Prostate gland (tissue), 2 donors: ENCODE results near the gene PINLYP. TPM values are rescaled to one million over a fixed set of nuclear protein-coding genes. Genes with fewer than 3 reads are reported as not detected.

Experiments used
- DNase-seq: peaks from one replicate; pipeline ENCODE4 v3.0.0-alpha.2; 2019; ENCODE audit warnings: low spot score
- H3K27ac ChIP-seq, 2 donors: fragments of 200-600 bp; sonication (generic); 2 replicates each; pipeline ENCODE4 v1.5.1; 2017 to 2019
- H3K27me3 ChIP-seq: fragments of 200-600 bp; sonication (generic); replicated peaks from 2 replicates; pipeline ENCODE4 v1.5.1; 2019; ENCODE audit not compliant: insufficient read depth
- H3K36me3 ChIP-seq, 2 donors: fragments of 200-600 bp; sonication (generic); 1 replicate in 1 of 2; 2 replicates in 1 of 2; pipeline versions ENCODE4 v1.5.1 to v1.8.1; 2017 to 2019
- H3K4me1 ChIP-seq: fragments of 200-600 bp; sonication (generic); replicated peaks from 2 replicates; pipeline ENCODE4 v1.5.1; 2019
- H3K4me3 ChIP-seq, 2 donors: fragments of 200-600 bp; sonication (generic); 2 replicates each; pipeline ENCODE4 v1.5.1; 2017 to 2019
- H3K9me3 ChIP-seq: fragments of 200-600 bp; sonication (generic); 2 replicates; pipeline ENCODE4 v1.5.1; 2017
- CTCF ChIP-seq, 4 experiments: fragments of 200-600 bp in 2 of 4; fragments of 450-650 bp in 2 of 4; sonication (generic) in 2 of 4; IDR thresholded peaks; 1 replicate in 3 of 4; 2 replicates in 1 of 4; pipeline ENCODE4 v1.5.1; 2016 to 2019; ENCODE audit warnings: antibody characterized with exemption in 4 of 4, mild to moderate bottlenecking in 2 of 4, moderate library complexity in 2 of 4
- POLR2A ChIP-seq: fragments of 450-650 bp; IDR thresholded peaks from one replicate; pipeline ENCODE4 v1.6.1; 2016; ENCODE audit warnings: antibody characterized with exemption, mild to moderate bottlenecking
- POLR2AphosphoS5 ChIP-seq: sonication (generic); formaldehyde crosslinking; IDR thresholded peaks from one replicate; pipeline ENCODE4 v1.6.1; 2017; ENCODE audit warnings: antibody characterized with exemption
- WGBS: methylation state at CpG from one replicate; pipeline ENCODE4 v1.1.5; 2018; 5-methylcytosine and 5-hydroxymethylcytosine counted together
- intact Hi-C: fragments of 100-400 bp; cut with DNase I; formaldehyde crosslinking; loops from one replicate; pipeline ENCODE4 v1.14.2; 2022
- total RNA-seq, 2 donors: library from RNA; depleted of rRNA; stranded (reverse); fragments of >200 nt; gene quantifications; one replicate each; pipeline ENCODE4 v1.1.0, GENCODE V29; 2016

Gene PINLYP
- total RNA-seq, 2 donors from 2014 or later: 4.8 to 7.8 TPM

GRCh38 chr19:43623889-43624670 is 48.5 kb downstream of the PINLYP start:
- no peak overlapping the region for H3K4me3 ChIP-seq
- TF ChIP-seq CTCF (IDR thresholded peaks at IDR 0.05): no peak
- no peak for TF ChIP-seq POLR2A
- no peaks in the 10 kb centered on the region for H3K27me3 ChIP-seq
- H3K4me1 ChIP-seq: no peaks in the 10 kb centered on the region
- no peak for DNase-seq
- no peaks in the 10 kb centered on the region for H3K9me3 ChIP-seq
- 90% methylated on average over 35 of the region's 35 CpGs for WGBS
- no peak overlapping the region for H3K27ac ChIP-seq
- intact Hi-C loops: no loop called here
- H3K36me3 ChIP-seq: no peaks in the 10 kb centered on the region

- no peaks in the 10 kb centered on the region for H3K27me3 ChIP-seq
- intact Hi-C loops: no loop called here
- no peaks in the 10 kb centered on the region for H3K9me3 ChIP-seq
- H3K27ac ChIP-seq: no peak overlapping the region
- 39% methylated on average over 30 of the region's 30 CpGs for WGBS
- H3K36me3 ChIP-seq: no peaks in the 10 kb centered on the region
- no peak for DNase-seq
- no peak overlapping the region for H3K4me3 ChIP-seq
- TF ChIP-seq CTCF (IDR thresholded peaks at IDR 0.05): peak in 1 of 4 experiments; percentile 5
- TF ChIP-seq POLR2A: no peak
- TF ChIP-seq POLR2AphosphoS5: no peak
- H3K4me1 ChIP-seq: no peaks in the 10 kb centered on the region
Observed at GRCh38 chr19:43624933-43625332, 49.3 kb downstream of the PINLYP start.

DNA sequence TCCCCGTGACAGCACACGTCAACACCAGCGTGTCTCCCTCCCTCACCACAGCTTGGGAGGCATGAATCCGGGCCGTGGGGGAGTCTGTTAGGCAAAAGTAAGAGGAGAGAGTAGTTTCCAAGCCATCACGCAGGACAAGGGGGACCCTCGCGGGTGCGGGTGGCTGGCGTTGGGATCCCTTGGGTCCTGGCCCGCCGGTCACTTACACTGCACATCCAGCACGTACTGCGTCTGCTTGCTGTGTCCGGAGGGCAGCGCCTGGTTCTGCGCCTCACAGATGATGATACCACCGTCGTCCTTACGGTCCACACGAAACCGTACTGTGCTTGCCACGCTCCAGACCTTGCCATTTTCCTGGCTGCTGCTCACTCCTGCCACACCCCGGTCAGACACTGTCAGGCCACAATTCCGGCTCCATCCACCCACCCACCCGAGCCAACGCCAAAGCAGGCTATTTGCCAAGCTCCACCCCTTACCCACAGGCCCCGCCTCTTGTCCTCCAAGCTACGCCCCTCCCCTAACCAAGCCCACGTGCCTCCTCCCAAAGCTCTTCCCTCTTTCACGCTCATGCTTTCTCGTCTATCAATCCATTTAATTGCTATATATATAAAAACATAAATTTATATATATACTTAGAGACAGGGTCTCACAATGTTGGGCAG is 50.4 kb downstream of the PINLYP start:
- DNase-seq: no peak
- WGBS: 83% methylated on average over 32 of the region's 32 CpGs

GRCh38 chr19:43626838-43627237 is 51.2 kb downstream of the PINLYP start:
- DNase-seq: no peak
- no peaks in the 10 kb centered on the region for H3K9me3 ChIP-seq
- H3K36me3 ChIP-seq: no peaks in the 10 kb centered on the region
- TF ChIP-seq POLR2A (no peak), CTCF (IDR thresholded peaks at IDR 0.05) (no peak), POLR2AphosphoS5 (no peak)
- H3K27ac ChIP-seq: no peak overlapping the region
- H3K27me3 ChIP-seq: no peaks in the 10 kb centered on the region
- intact Hi-C loops: no loop called here
- WGBS: 78% methylated on average over 17 of the region's 17 CpGs
- no peak overlapping the region for H3K4me3 ChIP-seq
- H3K4me1 ChIP-seq: no peaks in the 10 kb centered on the region

More for the DNA sequence above, 50.4 kb downstream of the PINLYP start:
- H3K4me1 ChIP-seq: no peaks in the 10 kb centered on the region
- intact Hi-C loops: no loop called here
- H3K27ac ChIP-seq: no peak overlapping the region
- no peak for TF ChIP-seq CTCF (IDR thresholded peaks at IDR 0.05)
- TF ChIP-seq POLR2AphosphoS5: no peak
- no peaks in the 10 kb centered on the region for H3K36me3 ChIP-seq
- no peak overlapping the region for H3K4me3 ChIP-seq
- no peaks in the 10 kb centered on the region for H3K9me3 ChIP-seq
- H3K27me3 ChIP-seq: no peaks in the 10 kb centered on the region
